NCI-H146 (cell line): ENCODE measurements around the gene COL8A1.

Experiments
- DNase-seq: peaks from one replicate; lab custom pipeline; 2025; lab: John Stamatoyannopoulos, UW

The COL8A1 gene

GRCh38 chr3:99674086-99674789 is 35.8 kb downstream of the COL8A1 start:
- no peak for DNase-seq

- DNase-seq = no peak
Observed at GRCh38 chr3:99678023-99678422, 39.6 kb downstream of the COL8A1 start.

GRCh38 chr3:99678896-99679295 is 40.5 kb downstream of the COL8A1 start:
- no peak for DNase-seq

GRCh38 chr3:99681512-99681911 is 43.1 kb downstream of the COL8A1 start:
- DNase-seq = no peak

GRCh38 chr3:99681976-99682375 is 43.6 kb downstream of the COL8A1 start:
- DNase-seq = no peak

- no peak for DNase-seq
Observed at GRCh38 chr3:99683465-99683864, 45.1 kb downstream of the COL8A1 start.

GRCh38 chr3:99683876-99684275 is 45.5 kb downstream of the COL8A1 start:
- no peak for DNase-seq

- DNase-seq = no peak
Observed at GRCh38 chr3:99684644-99685043, 46.2 kb downstream of the COL8A1 start.

- DNase-seq = no peak
Observed at GRCh38 chr3:99686469-99686868, 48.1 kb downstream of the COL8A1 start.

- peak; percentile 9 for DNase-seq
Observed at GRCh38 chr3:99686955-99687612, 48.7 kb downstream of the COL8A1 start.

GRCh38 chr3:99690761-99691369 is 52.5 kb downstream of the COL8A1 start:
- no peak for DNase-seq

GRCh38 chr3:99693636-99694035 is 55.2 kb downstream of the COL8A1 start:
- DNase-seq = no peak

- no peak for DNase-seq
Observed at GRCh38 chr3:99696497-99696896, 58.1 kb downstream of the COL8A1 start.

- no peak for DNase-seq
Observed at GRCh38 chr3:99697250-99697649, 58.9 kb downstream of the COL8A1 start.

- no peak for DNase-seq
Observed at GRCh38 chr3:99698932-99699331, 60.5 kb downstream of the COL8A1 start.

GRCh38 chr3:99699841-99700240 is 61.4 kb downstream of the COL8A1 start:
- DNase-seq = no peak

GRCh38 chr3:99700631-99701268 is 62.4 kb downstream of the COL8A1 start:
- no peak for DNase-seq

GRCh38 chr3:99702953-99703943 is 64.9 kb downstream of the COL8A1 start:
- no peak for DNase-seq

- DNase-seq = no peak
Observed at GRCh38 chr3:99704417-99704816, 66.0 kb downstream of the COL8A1 start.

- no peak for DNase-seq
Observed at GRCh38 chr3:99706410-99706809, 68.0 kb downstream of the COL8A1 start.

- no peak for DNase-seq
Observed at GRCh38 chr3:99708207-99708745, 69.9 kb downstream of the COL8A1 start.
